Fibroblast of lung (primary cell): ENCODE results near the gene CASKIN2.

Source experiments
- EZH2 ChIP-seq: IDR thresholded peaks from 2 replicates; pipeline ENCODE4 v1.5.1; 2012; ENCODE audit warnings: low read length, control low read depth, mild to moderate bottlenecking; ENCODE audit errors: missing control alignments
- TF ChIP-seq, protein P1 (sequence below), 2 donors: IDR thresholded peaks in 1 of 2; conservative IDR thresholded peaks in 1 of 2; 1 replicate in 1 of 2; 2 replicates in 1 of 2; pipeline ENCODE4 v1.5.1; 2011 to 2012; ENCODE audit warnings: low read length in 2 of 2, control low read depth in 1 of 2, inconsistent platforms in 1 of 2, low read depth in 1 of 2, mild to moderate bottlenecking in 1 of 2

DNA sequence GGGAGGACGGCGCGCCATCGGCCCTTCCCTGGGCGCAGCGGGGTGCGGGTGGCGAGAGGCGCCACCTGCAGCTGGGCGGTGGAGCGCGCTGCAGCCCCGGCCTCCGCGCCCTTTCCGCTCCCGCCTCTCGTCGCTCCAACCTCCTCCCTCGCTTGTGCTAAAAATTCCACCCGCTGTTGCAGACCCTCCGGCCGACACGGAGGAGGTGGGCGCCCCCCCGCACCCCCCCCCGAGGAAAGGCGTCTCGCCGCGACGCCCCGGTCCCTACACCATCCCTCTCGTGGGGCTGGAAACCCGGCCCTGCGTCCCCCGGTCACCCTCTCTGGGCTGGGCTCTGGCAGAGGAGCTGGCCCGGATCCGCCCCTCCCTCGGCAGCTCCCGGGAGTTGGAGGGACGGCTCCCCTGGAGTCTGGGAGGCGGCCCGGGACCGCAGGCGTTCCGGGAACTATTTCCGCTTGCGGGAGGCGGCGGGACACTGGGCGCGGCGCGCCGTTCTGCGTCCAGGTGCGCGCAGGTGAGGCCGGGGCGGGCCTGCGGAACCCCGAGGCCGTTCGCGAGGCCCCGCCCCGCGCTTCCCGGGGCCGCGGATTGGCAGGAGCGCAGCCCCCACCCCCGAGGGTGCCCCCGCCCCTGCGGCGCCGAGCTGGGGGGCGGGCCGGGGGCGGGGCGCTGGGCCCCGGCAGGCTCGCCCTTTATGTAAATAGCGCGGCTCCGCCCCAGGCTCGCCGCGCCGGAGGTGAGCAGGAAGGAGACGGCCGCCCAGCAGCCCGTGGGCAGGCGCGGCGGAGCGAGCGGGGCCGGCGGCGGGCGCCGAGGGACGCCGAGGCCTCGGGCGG is 9.9 kb upstream of the CASKIN2 start, which contains the start of gene LLGL2:
- TF ChIP-seq, protein P1, sequence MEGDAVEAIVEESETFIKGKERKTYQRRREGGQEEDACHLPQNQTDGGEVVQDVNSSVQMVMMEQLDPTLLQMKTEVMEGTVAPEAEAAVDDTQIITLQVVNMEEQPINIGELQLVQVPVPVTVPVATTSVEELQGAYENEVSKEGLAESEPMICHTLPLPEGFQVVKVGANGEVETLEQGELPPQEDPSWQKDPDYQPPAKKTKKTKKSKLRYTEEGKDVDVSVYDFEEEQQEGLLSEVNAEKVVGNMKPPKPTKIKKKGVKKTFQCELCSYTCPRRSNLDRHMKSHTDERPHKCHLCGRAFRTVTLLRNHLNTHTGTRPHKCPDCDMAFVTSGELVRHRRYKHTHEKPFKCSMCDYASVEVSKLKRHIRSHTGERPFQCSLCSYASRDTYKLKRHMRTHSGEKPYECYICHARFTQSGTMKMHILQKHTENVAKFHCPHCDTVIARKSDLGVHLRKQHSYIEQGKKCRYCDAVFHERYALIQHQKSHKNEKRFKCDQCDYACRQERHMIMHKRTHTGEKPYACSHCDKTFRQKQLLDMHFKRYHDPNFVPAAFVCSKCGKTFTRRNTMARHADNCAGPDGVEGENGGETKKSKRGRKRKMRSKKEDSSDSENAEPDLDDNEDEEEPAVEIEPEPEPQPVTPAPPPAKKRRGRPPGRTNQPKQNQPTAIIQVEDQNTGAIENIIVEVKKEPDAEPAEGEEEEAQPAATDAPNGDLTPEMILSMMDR (conservative IDR thresholded peaks at IDR 0.05 in 1 of 2, IDR thresholded peaks at IDR 0.05 in 1 of 2; ENCODE audit: low read depth in 1 of 2, low read length in 2 of 2): peak; percentile 13 to 18
- no peak for TF ChIP-seq EZH2
